ENCODE measurements around the gene NGRN.
"Not testable (repeated sequence)": the region's sequence is repeated elsewhere in the genome, so short reads cannot be mapped to it uniquely, and the experiment has no call there.

The NGRN gene

DNA sequence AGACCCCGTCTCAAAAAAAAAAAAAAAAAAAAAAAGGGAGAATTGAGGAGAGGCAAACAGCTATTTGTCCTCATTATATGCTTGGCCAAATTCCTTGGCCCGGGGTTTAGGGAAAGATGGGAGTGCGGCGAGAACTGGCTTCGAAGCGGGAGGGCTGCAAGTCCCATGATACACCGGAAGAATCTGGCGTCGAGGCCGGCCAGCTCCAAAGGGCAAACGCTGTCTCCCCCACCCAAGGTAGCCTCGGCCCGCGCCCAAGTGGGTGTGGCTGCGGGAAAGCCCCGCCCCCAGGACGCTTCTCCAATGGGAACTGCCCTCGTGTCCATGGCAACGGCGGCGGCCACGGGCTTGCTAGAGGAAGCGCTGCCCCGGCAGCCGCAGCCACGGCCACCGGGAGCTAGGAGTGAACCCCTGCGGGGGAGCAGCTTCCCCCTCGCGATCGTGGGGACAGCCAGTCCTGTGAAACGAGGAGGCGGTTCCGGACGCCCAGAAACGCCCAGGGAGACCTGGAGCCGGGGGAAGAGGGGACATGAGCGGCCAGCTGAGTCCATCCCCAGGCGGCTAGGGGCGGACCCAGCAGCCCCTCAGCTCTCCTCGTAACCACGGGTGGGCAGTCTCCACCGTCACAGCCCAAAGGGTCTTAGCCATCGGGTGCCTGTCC, 16.1 kb upstream of the NGRN start, which contains the start of gene TTLL13:
TSS of gene TTLL13 (plus strand) at position 354 of the 661 bp plus-strand sequence. CDS start 1,075 bp downstream, outside the sequence.
- in situ Hi-C loops (cut with HindIII; ENCODE audit: low sequenced_read_pairs) = no loop called here
- TF ChIP-seq CTCF (IDR thresholded peaks at IDR 0.05; ENCODE audit: low read depth, low read length, missing control alignments) = no peak
- peak within 1 kb of the TSS; percentile 58 for H3K4me3 ChIP-seq (ENCODE audit: low read depth, low read length)
- DNase-seq (ENCODE audit: low read depth) = peak; percentile 39

GRCh38 chr15:90257776-90258175, 7.7 kb upstream of the NGRN start:
- no peak for DNase-seq (ENCODE audit: low read depth)
- no peak overlapping the region for H3K4me3 ChIP-seq (ENCODE audit: low read depth, low read length)
- no peak for TF ChIP-seq CTCF (IDR thresholded peaks at IDR 0.05; ENCODE audit: low read depth, low read length, missing control alignments)
- in situ Hi-C loops (cut with HindIII; ENCODE audit: low sequenced_read_pairs) = no loop called here

GRCh38 chr15:90259524-90259923, 5.9 kb upstream of the NGRN start:
- no peak for DNase-seq (ENCODE audit: low read depth)
- in situ Hi-C loops (cut with HindIII; ENCODE audit: low sequenced_read_pairs) = no loop called here

GRCh38 chr15:90260731-90261130, 4.7 kb upstream of the NGRN start:
- DNase-seq (ENCODE audit: low read depth); H3K4me3 ChIP-seq (ENCODE audit: low read depth, low read length); in situ Hi-C loops (cut with HindIII; ENCODE audit: low sequenced_read_pairs): not testable (repeated sequence)

More at GRCh38 chr15:90259524-90259923, 5.9 kb upstream of the NGRN start:
- TF ChIP-seq CTCF (IDR thresholded peaks at IDR 0.05; ENCODE audit: low read depth, low read length, missing control alignments) = no peak
- H3K4me3 ChIP-seq (ENCODE audit: low read depth, low read length) = no peak overlapping the region

GRCh38 chr15:90261811-90262210, 3.7 kb upstream of the NGRN start:
- DNase-seq (ENCODE audit: low read depth) = no peak
- no peak for TF ChIP-seq CTCF (IDR thresholded peaks at IDR 0.05; ENCODE audit: low read depth, low read length, missing control alignments)
- no peak overlapping the region for H3K4me3 ChIP-seq (ENCODE audit: low read depth, low read length)
- in situ Hi-C loops (cut with HindIII; ENCODE audit: low sequenced_read_pairs) = no loop called here

DNA sequence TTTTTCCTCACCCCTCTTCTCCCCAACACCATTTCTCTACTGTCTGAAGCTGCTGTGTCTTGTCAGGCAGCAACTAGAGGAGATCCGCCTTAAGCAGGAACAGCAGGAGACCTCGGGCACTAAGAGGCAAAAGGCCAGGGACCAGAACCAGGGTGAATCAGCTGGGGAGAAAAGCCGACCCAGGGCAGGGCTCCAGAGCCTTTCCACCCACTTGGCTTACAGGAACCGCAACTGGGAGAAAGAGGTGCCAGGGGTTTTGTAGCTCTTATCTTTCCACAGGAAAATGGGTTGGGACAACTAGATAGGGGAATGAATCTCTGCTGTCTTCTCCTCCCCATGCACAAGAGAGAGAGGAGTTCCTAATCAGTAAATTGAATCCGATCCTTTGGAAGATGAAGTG, 3.0 kb upstream of the NGRN start:
- no peak for DNase-seq (ENCODE audit: low read depth)
- in situ Hi-C loops (cut with HindIII; ENCODE audit: low sequenced_read_pairs) = no loop called here
- TF ChIP-seq CTCF (IDR thresholded peaks at IDR 0.05; ENCODE audit: low read depth, low read length, missing control alignments) = no peak
- H3K4me3 ChIP-seq (ENCODE audit: low read depth, low read length) = no peak overlapping the region

GRCh38 chr15:90264671-90265070, 801 bp upstream of the NGRN start:
- TF ChIP-seq CTCF (IDR thresholded peaks at IDR 0.05; ENCODE audit: low read depth, low read length, missing control alignments) = no peak
- DNase-seq (ENCODE audit: low read depth) = no peak

More at GRCh38 chr15:90264671-90265070, 801 bp upstream of the NGRN start:
- in situ Hi-C loops (cut with HindIII; ENCODE audit: low sequenced_read_pairs) = no loop called here
- H3K4me3 ChIP-seq (ENCODE audit: low read depth, low read length) = peak overlapping the region; percentile 71

All from astrocyte of the cerebellum (primary cell).